ENCODE data around the gene PRSS1.
"Not testable (repeated sequence)": the region's sequence is repeated elsewhere in the genome, so short reads cannot be mapped to it uniquely, and the experiment has no call there.

PRSS1 gene

GRCh38 chr7:142749218-142749993, at the start of gene PRSS1:
Gene PRSS1, plus strand, starts transcription at chr7:142749472. Its CDS starts 13 bp downstream, at chr7:142749485.
- DNase-seq, result no peak

GRCh38 chr7:142700935-142701334, 48.3 kb upstream of the PRSS1 start:
- not testable (repeated sequence) for DNase-seq

DNA sequence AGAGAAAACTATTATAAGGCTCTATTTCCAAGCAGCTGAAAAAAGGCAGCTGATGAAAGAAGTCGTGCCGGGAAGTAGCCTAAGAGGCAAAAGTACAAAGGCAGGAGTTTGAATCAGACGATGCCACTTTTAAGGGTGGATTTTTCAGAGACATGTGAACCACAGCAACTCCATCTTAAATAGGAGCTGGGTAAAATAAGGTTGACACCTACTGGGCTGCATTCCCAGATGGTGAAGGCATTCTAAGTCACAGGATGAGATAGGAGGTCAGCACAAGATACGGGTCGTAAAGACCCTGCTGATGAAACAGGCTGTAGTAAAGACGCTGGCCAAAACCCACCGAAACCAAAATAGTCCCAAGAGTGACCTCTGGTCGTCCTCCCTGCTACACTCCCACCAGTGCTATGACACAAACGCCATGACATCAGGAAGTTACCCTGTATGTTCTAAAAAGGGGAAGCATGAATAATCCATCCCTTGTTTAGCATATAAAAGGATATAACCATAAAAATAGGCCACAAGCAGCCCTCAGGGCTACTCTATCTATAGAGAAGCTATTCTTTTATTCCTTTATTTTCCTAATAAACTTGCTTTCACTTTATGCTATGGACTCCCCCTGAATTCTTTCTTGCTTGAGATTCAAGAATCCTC, 45.5 kb upstream of the PRSS1 start:
- no peak for DNase-seq

DNA sequence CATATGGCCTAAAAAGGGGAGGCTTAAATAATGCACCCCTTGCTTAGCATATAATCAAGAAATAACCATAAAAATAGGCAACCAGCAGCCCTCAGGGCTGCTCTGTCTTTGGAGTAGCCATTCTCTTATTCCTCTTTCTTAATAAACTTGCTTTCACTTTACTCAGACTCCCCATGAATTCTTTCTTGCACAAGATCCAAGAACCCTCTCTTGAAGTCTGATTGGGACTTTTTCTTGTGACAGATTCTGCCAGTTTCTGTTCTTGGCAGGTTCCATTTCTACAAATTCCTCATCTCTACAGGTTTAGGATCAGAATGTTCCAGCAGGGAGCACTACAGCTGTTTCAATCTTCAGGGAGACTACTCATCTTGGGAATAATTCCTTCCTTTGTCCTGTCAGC, 40.5 kb upstream of the PRSS1 start:
- not testable (repeated sequence) for DNase-seq

- no peak for DNase-seq
Measured at GRCh38 chr7:142709921-142710320, 39.4 kb upstream of the PRSS1 start.

- peak; percentile 11 for DNase-seq
Measured at GRCh38 chr7:142711196-142711595, 38.1 kb upstream of the PRSS1 start.

GRCh38 chr7:142711746-142712616, 37.3 kb upstream of the PRSS1 start:
- peak; percentile 35 for DNase-seq

- DNase-seq, result no peak
Measured at GRCh38 chr7:142712617-142712957, 36.7 kb upstream of the PRSS1 start.

- DNase-seq, result peak; percentile 7
Measured at GRCh38 chr7:142714375-142714774, 34.9 kb upstream of the PRSS1 start.

DNA sequence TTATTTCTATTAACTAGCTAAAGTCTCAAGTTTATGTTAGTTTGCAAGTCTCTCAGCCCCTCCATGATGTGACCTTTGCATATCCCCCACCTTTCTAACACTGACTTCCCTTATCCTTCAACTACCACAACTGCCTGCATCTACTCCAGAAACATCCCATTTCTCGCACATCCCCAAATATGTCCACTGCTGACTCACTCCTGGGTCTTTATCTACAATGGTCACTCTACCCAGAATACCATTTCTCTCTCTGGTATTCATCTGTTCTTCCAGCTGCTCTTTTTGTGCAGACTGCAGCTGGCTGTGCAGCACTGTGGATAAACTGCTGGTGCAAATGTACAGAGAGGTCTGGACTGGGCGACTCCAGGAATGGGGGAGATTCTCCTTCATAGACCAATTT, 32.7 kb upstream of the PRSS1 start:
- no peak for DNase-seq

- DNase-seq, result no peak
Measured at GRCh38 chr7:142717453-142717852, 31.8 kb upstream of the PRSS1 start.

GRCh38 chr7:142718313-142718712, 31.0 kb upstream of the PRSS1 start:
- DNase-seq, result no peak

- DNase-seq, result no peak
Measured at GRCh38 chr7:142720172-142720773, 29.0 kb upstream of the PRSS1 start.

- no peak for DNase-seq
Measured at GRCh38 chr7:142720986-142721385, 28.3 kb upstream of the PRSS1 start.

- no peak for DNase-seq
Measured at GRCh38 chr7:142722248-142722794, 27.0 kb upstream of the PRSS1 start.

- DNase-seq, result no peak
Measured at GRCh38 chr7:142733271-142733670, 16.0 kb upstream of the PRSS1 start.

DNA sequence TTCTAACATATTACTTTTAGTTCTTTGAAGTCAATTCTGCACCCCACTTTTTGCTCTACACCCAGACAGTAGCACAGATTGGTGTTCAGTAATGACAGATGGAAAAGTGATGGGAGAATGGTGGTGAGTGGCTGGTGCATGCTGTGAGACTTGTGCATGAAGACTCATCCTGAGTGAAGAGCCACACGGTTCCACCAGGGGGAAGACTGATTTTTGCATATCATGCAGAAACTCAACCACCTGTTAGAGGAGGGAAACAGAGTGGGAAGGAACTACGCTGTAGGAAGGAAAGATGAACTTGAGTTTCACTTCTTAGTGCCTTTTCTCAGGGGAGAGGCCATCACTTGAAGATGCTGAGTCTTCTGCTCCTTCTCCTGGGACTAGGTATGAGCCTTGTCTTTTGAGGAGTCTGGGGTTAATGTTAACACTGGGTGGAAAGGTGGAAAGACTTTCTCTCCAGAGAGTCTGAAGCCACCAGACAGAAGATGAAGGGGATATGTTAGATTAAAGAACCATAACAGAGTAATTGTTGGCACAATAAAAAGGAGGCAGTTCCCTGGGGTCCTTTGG, 9.3 kb upstream of the PRSS1 start:
- DNase-seq, result peak; percentile 8

DNA sequence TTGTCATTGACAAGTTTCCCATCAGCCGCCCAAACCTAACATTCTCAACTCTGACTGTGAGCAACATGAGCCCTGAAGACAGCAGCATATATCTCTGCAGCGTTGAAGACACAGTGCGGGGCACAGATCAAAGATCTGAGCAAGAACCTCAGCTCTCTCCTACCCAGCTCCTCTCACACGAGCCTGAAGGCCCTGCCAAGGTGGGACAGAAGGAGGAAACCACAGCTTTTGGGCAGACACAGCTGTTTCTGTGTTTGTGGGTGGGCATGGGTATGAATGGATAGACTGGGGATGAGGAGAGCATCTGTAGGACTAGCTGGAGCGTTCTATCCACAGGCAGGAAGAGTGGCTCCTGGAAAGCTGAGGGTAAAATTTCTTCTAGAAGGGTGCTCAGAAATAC, 8.5 kb upstream of the PRSS1 start:
- no peak for DNase-seq

DNA sequence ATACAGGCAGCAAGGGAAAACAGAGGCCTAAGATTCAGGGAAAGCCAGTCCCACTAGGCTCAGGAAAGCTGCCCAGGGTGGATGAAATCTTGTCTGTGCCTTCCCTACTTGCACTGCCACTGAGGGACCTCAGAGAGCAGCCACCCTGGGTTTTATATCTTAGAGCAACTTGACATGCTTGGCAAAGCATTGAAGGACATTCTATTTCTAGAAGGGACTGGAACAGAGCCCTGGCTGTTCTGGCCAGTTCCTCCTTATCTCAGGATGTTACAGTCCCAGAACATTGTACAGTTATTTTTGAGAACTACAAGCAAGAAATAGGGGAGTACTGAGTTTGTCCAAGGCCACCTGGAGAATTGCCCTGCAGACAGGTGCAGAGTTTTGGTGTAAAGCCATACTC, 7.3 kb upstream of the PRSS1 start:
- not testable (repeated sequence) for DNase-seq

- DNase-seq, result no peak
Measured at GRCh38 chr7:142745091-142745635, 4.1 kb upstream of the PRSS1 start.

DNA sequence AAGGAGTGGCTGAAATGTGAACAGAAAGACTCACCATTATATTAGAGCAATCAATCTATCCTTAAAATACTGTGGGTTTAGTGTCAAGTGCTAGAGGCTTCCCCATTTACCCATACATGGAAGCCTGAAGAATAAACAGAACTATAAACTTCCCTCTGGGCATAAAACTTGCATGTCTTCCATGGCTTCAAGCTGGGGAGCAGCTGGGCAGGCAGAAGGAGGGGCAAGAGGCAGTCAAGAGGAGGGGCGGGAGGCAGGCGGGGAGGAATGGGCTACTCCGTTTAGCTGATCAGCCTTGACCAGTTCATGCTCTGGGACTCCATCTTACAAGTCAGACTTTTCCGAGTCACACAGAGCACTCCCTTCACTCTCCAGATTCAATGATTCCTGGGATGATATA, 3.5 kb upstream of the PRSS1 start:
- no peak for DNase-seq

GRCh38 chr7:142746264-142746663, 3.0 kb upstream of the PRSS1 start:
- DNase-seq, result no peak
